Caki2 (cell line): ENCODE data around the gene LAX1. TPM values are rescaled to one million over a fixed set of nuclear protein-coding genes. Genes with fewer than 3 reads are reported as not detected.
"Not testable (repeated sequence)": the region's sequence is repeated elsewhere in the genome, so short reads cannot be mapped to it uniquely, and the experiment has no call there.

Source experiments
- DNase-seq: peaks from one replicate; pipeline ENCODE4 v3.0.0-alpha.2; 2015; ENCODE audit warnings: low read depth
- in situ Hi-C: cut with HindIII; loops from 2 replicates; pipeline ENCODE4 v1.10.0; 2016; ENCODE audit warnings: low sequenced_read_pairs, low pct_unique_long_range_greater_than_20kb, mixed read lengths
- total RNA-seq: library from RNA; depleted of rRNA; stranded (reverse); fragments of >200 nt; shearing (Covaris generic); gene quantifications from 2 replicates; pipeline ENCODE4 v1.2.3, GENCODE V29; 2014; ENCODE audit warnings: low replicate concordance

LAX1 gene
- total RNA-seq, 1 experiment from 2014 or later = not detected

- in situ Hi-C loops = no loop called here
- no peak for DNase-seq
These were observed 1.5 kb upstream of the LAX1 start for GRCh38 chr1:203763505-203763904.

DNA sequence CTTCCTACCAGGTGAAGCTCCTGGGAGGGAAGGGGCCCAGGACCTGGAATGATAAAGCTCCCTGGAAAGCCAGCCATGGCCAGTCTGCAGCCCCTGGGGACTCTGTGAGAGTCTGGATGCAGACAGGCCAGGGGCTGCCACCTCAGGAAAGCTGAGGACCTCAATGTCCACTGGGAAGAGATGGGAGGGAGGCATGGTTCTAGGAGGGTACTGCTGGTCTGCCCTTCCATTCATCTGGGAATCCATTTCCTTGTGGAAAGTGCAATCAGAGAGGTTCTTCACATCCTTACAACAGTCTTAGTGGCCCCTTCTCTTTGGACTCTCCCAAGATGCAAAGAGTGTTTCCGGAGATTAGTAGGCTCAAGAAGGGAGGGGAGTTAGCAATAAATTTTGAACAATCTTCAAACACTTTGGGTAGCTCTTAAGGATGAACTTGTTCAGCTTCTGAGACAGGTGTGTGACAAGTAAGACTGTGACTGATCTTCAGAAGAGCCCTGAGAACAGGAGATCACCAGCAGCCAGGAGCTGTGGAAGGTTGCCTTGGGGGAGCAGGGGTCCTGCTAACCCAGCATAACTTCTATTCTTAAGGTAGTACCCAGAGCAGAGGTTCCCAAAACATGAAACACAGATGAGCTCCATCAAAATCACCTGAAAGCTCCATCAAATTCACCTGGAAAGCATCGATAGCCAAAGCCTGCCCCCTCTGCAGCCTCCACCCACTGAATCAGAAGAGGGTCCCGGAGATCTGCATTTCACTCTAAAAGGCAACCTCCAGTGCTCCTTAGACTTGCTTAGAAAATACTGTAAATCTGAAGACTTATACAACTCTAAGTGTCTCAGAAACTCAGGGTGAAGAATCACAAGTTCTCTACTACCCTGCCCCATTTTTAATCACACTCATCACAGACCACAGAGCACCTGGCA is 616 bp upstream of the LAX1 start:
- in situ Hi-C loops = no loop called here
- no peak for DNase-seq

- in situ Hi-C loops = no loop called here
- DNase-seq = no peak
These were observed 3.3 kb downstream of the LAX1 start for GRCh38 chr1:203768256-203768655.

DNA sequence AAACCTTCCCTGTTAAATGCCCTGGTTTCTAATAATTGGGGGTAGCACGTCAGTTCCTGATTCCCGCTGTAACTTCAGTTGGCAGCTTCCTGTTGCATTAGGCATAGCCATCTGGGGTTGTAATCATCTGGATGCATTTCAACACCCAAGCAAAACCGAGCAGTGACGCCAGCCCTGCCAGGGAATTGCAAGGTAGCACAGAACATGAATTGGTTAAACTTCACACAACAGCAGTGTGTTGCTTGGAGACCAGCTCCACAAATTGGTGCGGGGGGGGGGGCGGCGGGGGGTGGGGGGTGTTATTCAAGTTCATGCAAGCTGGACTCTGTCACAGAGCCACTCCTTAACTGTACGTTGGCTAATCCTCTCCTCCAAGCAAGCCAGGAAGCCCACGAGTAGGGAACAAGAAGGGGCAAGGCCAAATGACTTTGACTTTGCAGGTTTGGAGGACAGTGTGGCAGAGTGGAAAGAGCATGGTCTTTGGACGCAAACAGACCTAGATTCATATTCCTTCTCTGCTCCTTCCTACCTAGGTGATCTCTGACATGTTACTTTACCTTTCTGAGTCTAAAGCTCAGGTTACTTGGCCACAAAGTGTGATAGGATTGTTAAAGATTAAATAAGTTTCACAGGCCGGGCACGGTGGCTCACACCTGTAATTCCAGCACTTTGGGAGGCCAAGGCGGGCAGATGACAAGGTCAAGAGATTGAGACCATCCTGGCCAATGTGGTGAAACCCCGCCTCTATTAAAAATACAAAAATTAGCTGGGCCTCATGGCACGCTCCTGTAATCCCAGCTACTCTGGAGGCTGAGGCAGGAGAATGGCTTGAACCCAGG is 4.7 kb downstream of the LAX1 start:
- DNase-seq = no peak
- in situ Hi-C loops = no loop called here

GRCh38 chr1:203771901-203772301 is 6.9 kb downstream of the LAX1 start:
- in situ Hi-C loops = no loop called here
- no peak for DNase-seq

- in situ Hi-C loops = no loop called here
- no peak for DNase-seq
These were observed 7.9 kb downstream of the LAX1 start for GRCh38 chr1:203772836-203773235.

DNA sequence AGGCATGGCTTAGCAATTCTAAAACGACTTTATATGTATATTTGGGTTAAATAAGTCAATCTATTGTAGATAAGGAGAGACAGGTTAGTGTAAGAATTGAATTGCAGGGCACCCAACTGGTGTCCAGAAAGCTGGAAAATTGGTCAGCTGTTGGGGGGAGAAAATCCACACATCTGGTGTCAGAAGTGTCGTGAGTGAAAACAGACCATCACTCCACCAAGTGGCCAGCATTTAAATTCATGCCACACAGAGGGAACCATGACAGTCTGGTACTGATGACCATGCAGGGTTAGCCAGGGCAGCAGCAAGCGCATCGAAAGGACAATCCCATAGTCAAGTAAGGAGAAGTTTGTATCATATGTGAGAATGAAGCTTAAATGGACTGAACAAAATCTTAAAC is 11.7 kb downstream of the LAX1 start:
- in situ Hi-C loops = no loop called here
- no peak for DNase-seq

DNA sequence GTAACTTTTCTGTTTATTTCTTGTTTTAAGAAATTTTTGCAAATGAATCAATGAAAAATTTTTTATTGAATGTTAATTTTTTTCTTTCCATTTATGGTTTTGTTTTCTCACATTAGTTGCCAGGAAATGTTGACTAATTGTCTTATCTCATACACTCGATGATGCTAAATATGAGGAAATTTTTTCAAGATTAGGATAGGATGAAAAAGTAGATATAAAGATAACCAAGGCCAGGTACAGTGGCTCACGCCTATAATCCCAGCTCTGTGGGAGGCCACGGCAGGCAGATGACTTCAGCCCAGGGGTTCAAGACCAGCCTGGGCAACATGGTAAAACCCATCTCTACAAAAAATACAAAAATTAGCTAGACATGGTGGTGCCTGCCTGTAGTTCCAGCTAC is 12.6 kb downstream of the LAX1 start:
- no peak for DNase-seq
- in situ Hi-C loops = no loop called here

- DNase-seq = no peak
- in situ Hi-C loops = no loop called here
These were observed 13.2 kb downstream of the LAX1 start for GRCh38 chr1:203778146-203778545.

GRCh38 chr1:203778789-203779188 is 13.8 kb downstream of the LAX1 start:
- in situ Hi-C loops = no loop called here
- DNase-seq = no peak

DNA sequence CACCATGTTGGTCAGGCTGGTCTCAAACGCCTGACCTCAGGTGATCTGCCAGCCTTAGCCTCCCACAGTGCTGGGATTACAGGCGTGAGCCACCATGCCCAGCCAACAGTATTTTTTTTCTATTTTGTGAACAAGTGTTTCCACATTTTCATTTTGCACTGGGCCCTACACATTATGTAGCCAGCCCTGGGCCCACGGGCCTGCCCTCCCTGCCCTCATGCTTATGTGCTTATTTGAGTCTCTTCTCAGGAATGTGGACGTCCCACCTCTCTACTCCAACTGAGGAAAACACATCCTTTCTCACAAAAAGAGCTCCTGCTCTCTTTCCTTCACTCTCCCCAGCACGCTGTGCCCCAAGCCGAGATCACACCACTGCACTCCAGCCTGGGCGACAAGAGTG is 17.0 kb downstream of the LAX1 start:
- DNase-seq = no peak
- in situ Hi-C loops = no loop called here

DNA sequence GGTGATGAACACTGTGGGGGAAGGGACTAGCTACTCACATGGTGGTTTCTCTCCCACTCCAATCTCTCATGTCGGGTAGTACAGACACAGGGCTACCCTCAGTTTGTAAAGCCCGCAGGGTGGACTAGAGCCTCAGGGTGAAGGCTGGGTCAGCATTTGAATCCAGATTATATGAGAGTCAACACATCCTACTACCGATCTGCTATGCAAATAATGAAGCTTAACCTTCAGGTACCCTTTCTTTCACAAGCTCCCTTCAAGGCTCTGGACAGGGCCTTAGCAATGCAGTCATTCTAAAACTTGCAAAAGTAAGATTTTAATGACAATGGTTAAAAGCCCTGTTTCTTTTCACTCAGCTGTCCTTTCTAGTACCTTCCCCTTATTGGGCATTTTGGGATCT is 25.0 kb downstream of the LAX1 start:
- DNase-seq = no peak
- in situ Hi-C loops = no loop called here

DNA sequence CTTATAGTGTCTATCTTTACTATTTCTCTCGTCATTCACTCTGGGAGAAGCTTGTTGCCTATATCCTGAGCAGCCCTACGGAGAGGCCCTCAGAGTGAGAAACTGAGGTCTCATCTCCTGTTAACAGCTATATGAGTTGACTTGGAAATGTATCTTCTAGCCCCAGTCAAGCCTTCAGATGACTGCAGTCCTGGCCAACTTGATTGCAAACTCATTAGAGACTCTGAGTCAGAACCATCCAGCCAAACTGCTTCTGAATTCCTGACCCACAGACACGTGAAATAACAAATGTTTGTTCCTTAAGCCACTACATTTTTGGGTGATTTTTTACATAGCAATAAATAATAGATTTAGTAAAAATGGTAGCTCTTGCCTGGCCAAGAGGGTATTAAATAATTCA is 26.5 kb downstream of the LAX1 start:
- no peak for DNase-seq
- in situ Hi-C loops = no loop called here

- DNase-seq = no peak
- in situ Hi-C loops = no loop called here
These were observed 27.5 kb downstream of the LAX1 start for GRCh38 chr1:203792486-203792885.

DNA sequence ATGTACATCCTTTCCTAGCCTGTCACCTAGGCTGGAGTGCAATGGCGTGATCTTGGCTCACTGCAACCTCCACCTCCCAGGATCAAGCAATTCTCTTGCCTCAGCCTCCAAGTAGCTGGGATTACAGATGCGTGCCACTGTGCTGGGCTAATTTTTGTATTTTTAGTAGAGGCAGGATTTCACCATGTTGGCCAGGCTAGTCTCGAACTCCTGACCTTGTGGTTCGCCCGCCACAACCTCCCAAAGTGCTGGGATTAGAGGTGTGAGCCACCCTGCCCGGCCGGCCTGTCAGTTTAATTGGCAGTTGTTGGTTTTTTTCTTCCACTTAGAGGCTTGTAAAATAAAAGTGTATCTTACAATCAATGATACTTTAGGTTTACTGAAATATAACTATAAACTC is 28.6 kb downstream of the LAX1 start:
- DNase-seq, in situ Hi-C loops: not testable (repeated sequence)

GRCh38 chr1:203794764-203795440 is 29.9 kb downstream of the LAX1 start:
- in situ Hi-C loops = no loop called here
- no peak for DNase-seq

GRCh38 chr1:203795441-203796235 is 30.7 kb downstream of the LAX1 start, which contains the start of the genes ZBED6 and ZC3H11A:
Gene ZBED6 (plus strand): TSS chr1:203795623. CDS start chr1:203797523, 1,900 bp downstream.
Gene ZC3H11A (plus strand): TSS chr1:203795623. CDS start chr1:203817071, 21,448 bp downstream.
- in situ Hi-C loops = no loop called here
- DNase-seq = peak; percentile 95

- in situ Hi-C loops = no loop called here
- peak; percentile 53 for DNase-seq
These were observed 31.2 kb downstream of the LAX1 start for GRCh38 chr1:203796236-203796605.
